Measurements from ENCODE around the gene IMPDH1.
"Not testable (repeated sequence)": the region's sequence is repeated elsewhere in the genome, so short reads cannot be mapped to it uniquely, and the experiment has no call there.

IMPDH1 gene

GRCh38 chr7:128409596-128410450 lies at the start of gene IMPDH1:
IMPDH1 (minus strand) TSS chr7:128409982; CDS start chr7:128409901, 81 bp downstream.
- POLR2A ChIA-PET, result no interaction called here
- DNase-seq (ENCODE audit: extremely low spot score), result peak; percentile 96
- TF ChIP-seq CTCF (IDR thresholded peaks at IDR 0.05; ENCODE audit: control extremely low read depth, extremely low read depth, low read depth, missing control alignments), result no peak
- CTCF ChIA-PET, result interaction anchor here (2.7 to 42.8 kb wide), 4 partner anchors 8 to 51 kb away, joined by 12 to 963 read pairs (median 490); partner anchors contain the start of gene IMPDH1

GRCh38 chr7:128459394-128459878 lies 49.7 kb upstream of the IMPDH1 start:
- CTCF ChIA-PET, result interaction anchor here (0.9 to 4.2 kb wide), 13 partner anchors 10 to 281 kb away, joined by 3 to 370 read pairs (median 26); partner anchors contain the start of genes IMPDH1 and METTL2B
- DNase-seq (ENCODE audit: extremely low spot score), result peak; percentile 64
- TF ChIP-seq CTCF (IDR thresholded peaks at IDR 0.05; ENCODE audit: control extremely low read depth, extremely low read depth, low read depth, missing control alignments), result peak; percentile 81
- POLR2A ChIA-PET, result no interaction called here

- DNase-seq (ENCODE audit: extremely low spot score), result no peak
- no peak for TF ChIP-seq CTCF (IDR thresholded peaks at IDR 0.05; ENCODE audit: control extremely low read depth, extremely low read depth, low read depth, missing control alignments)
- ChIA-PET CTCF (interaction anchor here (1.0 to 4.2 kb wide), 9 partner anchors 11 to 111 kb away, joined by 5 to 370 read pairs (median 27); partner anchors contain the start of gene METTL2B), POLR2A (no interaction called here)
Observed at GRCh38 chr7:128458956-128459355, 49.2 kb upstream of the IMPDH1 start.

- POLR2A ChIA-PET; DNase-seq (ENCODE audit: extremely low spot score): not testable (repeated sequence)
- CTCF ChIA-PET, result interaction anchor here (0.8 to 7.9 kb wide), 5 partner anchors 11 to 30 kb away, joined by 3 to 143 read pairs (median 5); no protein-coding TSS in a partner anchor
Observed at GRCh38 chr7:128457385-128457784, 47.6 kb upstream of the IMPDH1 start.

GRCh38 chr7:128456255-128456725 lies 46.5 kb upstream of the IMPDH1 start:
- ChIA-PET CTCF (interaction anchor here (1.2 to 7.9 kb wide), 5 partner anchors 18 to 29 kb away, joined by 3 to 143 read pairs (median 6); no protein-coding TSS in a partner anchor), POLR2A (no interaction called here)
- DNase-seq (ENCODE audit: extremely low spot score), result no peak
- no peak for TF ChIP-seq CTCF (IDR thresholded peaks at IDR 0.05; ENCODE audit: control extremely low read depth, extremely low read depth, low read depth, missing control alignments)

GRCh38 chr7:128455543-128456254 lies 45.9 kb upstream of the IMPDH1 start, which contains the start of gene HILPDA:
HILPDA (plus strand) TSS chr7:128455878; CDS start chr7:128457269, 1,391 bp downstream.
- ChIA-PET POLR2A (no interaction called here), CTCF (interaction anchor here (0.9 to 7.9 kb wide), 10 partner anchors 12 to 58 kb away, joined by 3 to 143 read pairs (median 4); no protein-coding TSS in a partner anchor)
- TF ChIP-seq CTCF (IDR thresholded peaks at IDR 0.05; ENCODE audit: control extremely low read depth, extremely low read depth, low read depth, missing control alignments), result no peak
- DNase-seq (ENCODE audit: extremely low spot score), result peak; percentile 97
